ENCODE data around the gene RPS4Y1.
A peak's percentile ranks its signal among the peaks of the same experiment; 100 is the strongest.

The RPS4Y1 gene

GRCh38 chrY:2885880-2886279 lies 44.5 kb downstream of the RPS4Y1 start:
- no peak for DNase-seq

GRCh38 chrY:2887386-2887785 lies 46.0 kb downstream of the RPS4Y1 start:
- peak; percentile 28 for DNase-seq

GRCh38 chrY:2887955-2888354 lies 46.6 kb downstream of the RPS4Y1 start:
- DNase-seq = no peak

GRCh38 chrY:2893471-2893870 lies 52.1 kb downstream of the RPS4Y1 start:
- DNase-seq = no peak

GRCh38 chrY:2896050-2896449 lies 54.6 kb downstream of the RPS4Y1 start:
- DNase-seq = no peak

GRCh38 chrY:2907356-2907755 lies 66.0 kb downstream of the RPS4Y1 start:
- no peak for DNase-seq

GRCh38 chrY:2913066-2913815 lies 71.8 kb downstream of the RPS4Y1 start:
- DNase-seq = peak; percentile 58
